ENCODE data around the gene LMNA.
"Not testable (repeated sequence)": the region's sequence is repeated elsewhere in the genome, so short reads cannot be mapped to it uniquely, and the experiment has no call there.

LMNA gene

DNA sequence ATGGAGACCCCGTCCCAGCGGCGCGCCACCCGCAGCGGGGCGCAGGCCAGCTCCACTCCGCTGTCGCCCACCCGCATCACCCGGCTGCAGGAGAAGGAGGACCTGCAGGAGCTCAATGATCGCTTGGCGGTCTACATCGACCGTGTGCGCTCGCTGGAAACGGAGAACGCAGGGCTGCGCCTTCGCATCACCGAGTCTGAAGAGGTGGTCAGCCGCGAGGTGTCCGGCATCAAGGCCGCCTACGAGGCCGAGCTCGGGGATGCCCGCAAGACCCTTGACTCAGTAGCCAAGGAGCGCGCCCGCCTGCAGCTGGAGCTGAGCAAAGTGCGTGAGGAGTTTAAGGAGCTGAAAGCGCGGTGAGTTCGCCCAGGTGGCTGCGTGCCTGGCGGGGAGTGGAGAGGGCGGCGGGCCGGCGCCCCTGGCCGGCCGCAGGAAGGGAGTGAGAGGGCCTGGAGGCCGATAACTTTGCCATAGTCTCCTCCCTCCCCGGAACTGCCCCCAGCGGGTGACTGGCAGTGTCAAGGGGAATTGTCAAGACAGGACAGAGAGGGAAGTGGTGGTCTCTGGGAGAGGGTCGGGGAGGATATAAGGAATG, 505 bp downstream of the LMNA start:
- H3K4me3 ChIP-seq (replicated peaks; ENCODE audit: insufficient read depth, low read length) = peak overlapping the region; percentile 66
- no peaks in the 10 kb centered on the region for H3K27me3 ChIP-seq (ENCODE audit: insufficient read depth, poor library complexity, severe bottlenecking)
- TF ChIP-seq POLR2AphosphoS5 (IDR thresholded peaks at IDR 0.05; ENCODE audit: low read depth) = 0 out of 2 replicates have a peak, but pooled peaks have one; percentile 33
- TF ChIP-seq SPI1 (IDR thresholded peaks at IDR 0.05; ENCODE audit: borderline replicate concordance, low read depth) = no peak
- no peak for DNase-seq (ENCODE audit: low read depth in 1 of 2, low spot score in 1 of 2)
- H3K27ac ChIP-seq (replicated peaks) = peak overlapping the region; percentile 63

DNA sequence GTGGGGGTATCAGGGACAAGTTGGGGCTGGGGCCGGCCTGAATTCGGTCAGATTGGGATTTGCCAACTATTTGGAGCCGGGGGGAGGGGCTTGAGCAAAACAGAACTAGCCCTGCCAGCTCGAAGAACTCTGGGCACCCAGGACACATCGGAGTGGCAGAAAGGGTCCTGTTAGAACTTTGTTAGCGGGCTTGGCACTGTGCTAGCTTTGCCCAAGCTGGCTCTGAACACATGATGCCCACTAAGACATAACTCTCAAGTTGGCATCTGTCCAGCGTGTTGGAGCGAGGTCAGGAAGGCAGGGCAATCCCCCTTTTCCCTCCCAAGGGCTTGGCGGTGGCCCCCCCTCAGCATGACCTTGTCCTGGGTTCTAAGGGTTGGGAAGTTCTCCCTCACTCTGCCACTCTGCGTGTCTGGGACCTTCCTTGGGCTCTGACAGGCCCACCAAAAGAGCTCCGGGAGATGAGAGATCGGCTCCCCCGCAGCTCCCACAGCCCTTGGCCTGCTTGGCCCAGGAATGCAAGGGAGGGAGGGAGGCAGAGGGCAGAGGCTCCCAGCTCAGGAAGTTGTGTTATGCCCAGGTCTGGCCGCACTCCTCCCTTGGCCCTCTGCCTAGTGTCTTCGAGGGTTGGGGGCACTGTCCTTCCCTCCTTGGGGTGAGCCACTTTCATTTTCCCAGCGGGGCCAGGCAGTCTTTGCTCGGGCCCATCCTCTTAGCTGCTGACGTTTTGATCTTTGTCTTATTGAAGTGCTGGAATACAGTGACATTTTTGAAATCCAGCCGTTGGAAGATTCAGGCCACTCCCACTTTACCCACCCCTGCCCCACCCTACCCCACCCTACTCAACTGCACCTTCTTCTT, 1.2 kb downstream of the LMNA start:
- peak overlapping the region; percentile 63 for H3K27ac ChIP-seq (replicated peaks)
- H3K4me3 ChIP-seq (replicated peaks; ENCODE audit: insufficient read depth, low read length) = peak overlapping the region; percentile 66
- no peaks in the 10 kb centered on the region for H3K27me3 ChIP-seq (ENCODE audit: insufficient read depth, poor library complexity, severe bottlenecking)
- DNase-seq (ENCODE audit: low read depth in 1 of 2, low spot score in 1 of 2) = no peak
- no peak for TF ChIP-seq REST (IDR thresholded peaks at IDR 0.05; ENCODE audit: insufficient replicate concordance, low read depth)

DNA sequence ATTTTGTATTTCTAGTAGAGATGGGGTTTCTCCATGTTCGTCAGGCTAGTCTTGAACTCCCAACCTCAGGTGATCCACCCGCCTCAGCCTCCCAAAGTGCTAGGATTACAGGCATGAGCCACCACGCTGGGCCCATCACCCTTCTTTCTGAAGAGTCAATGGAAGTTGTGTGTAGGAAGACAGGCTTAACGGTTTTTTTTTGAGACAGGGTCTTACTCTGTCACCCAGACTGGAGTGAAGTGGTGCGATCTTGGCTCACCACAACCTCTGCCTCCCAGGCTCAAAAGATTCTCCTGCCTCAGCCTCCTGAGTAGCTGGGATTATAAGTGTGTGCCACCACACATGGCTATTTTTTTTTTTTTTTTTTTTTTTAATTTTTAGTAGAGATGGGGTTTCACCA, 2.2 kb downstream of the LMNA start:
- DNase-seq (ENCODE audit: low read depth in 1 of 2, low spot score in 1 of 2); H3K27me3 ChIP-seq (ENCODE audit: insufficient read depth, poor library complexity, severe bottlenecking); H3K27ac ChIP-seq (replicated peaks): not testable (repeated sequence)
- peak overlapping the region; percentile 66 for H3K4me3 ChIP-seq (replicated peaks; ENCODE audit: insufficient read depth, low read length)

DNA sequence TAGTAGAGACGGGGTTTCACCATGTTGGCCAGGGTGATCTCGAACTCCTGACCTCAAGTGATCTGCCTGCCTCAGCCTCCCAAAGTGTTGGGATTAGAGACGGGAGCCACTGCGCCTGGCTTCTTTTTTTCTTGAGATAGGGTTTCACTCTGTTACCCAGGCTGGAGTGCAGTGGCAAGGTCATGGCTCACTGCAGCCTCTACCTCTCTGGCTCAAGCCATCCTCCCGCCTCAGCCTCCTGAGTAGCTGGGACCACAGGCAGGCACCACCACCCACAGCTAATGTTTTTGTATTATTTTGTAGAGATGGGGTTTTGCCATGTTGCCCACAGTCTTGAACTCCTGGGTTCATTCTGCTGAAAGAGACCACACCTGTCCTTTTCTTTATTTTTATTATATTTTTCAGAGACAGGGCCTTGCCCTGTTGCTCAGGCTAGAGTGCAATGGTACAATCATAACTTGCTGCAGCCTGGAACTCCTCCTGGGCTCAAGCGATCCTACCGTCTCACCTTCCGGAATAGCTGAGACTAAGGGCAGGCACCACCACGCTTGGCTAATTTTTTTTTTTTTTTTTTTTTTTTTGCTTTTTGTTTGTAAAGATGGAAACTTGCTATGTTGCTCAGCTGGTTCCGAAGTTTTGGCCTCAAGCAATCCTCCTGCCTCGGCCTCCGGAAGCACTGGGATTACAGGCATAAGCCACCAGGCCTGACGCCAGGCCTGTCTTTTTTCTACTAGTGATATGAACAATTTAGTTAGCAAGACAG, 3.1 kb downstream of the LMNA start:
- Histone ChIP-seq H3K4me3 (replicated peaks; ENCODE audit: insufficient read depth, low read length) (no peak overlapping the region), H3K27ac (replicated peaks) (no peak overlapping the region), H3K27me3 (ENCODE audit: insufficient read depth, poor library complexity, severe bottlenecking) (no peaks in the 10 kb centered on the region)
- DNase-seq (ENCODE audit: low read depth in 1 of 2, low spot score in 1 of 2) = no peak
- TF ChIP-seq POLR2AphosphoS5 (IDR thresholded peaks at IDR 0.05; ENCODE audit: low read depth) = no peak
- no peak for TF ChIP-seq GABPA (IDR thresholded peaks at IDR 0.05; ENCODE audit: low read depth)
- no peak for TF ChIP-seq SPI1 (IDR thresholded peaks at IDR 0.05; ENCODE audit: borderline replicate concordance, low read depth)
- TF ChIP-seq CTCF (IDR thresholded peaks at IDR 0.05; ENCODE audit: insufficient read depth, low read length) = no peak
- no peak for TF ChIP-seq REST (IDR thresholded peaks at IDR 0.05; ENCODE audit: insufficient replicate concordance, low read depth)

- no peak for DNase-seq (ENCODE audit: low read depth in 1 of 2, low spot score in 1 of 2)
- Histone ChIP-seq H3K27me3 (ENCODE audit: insufficient read depth, poor library complexity, severe bottlenecking) (no peaks in the 10 kb centered on the region), H3K4me3 (replicated peaks; ENCODE audit: insufficient read depth, low read length) (no peak overlapping the region), H3K27ac (replicated peaks) (no peak overlapping the region)
- no peak for TF ChIP-seq SPI1 (IDR thresholded peaks at IDR 0.05; ENCODE audit: borderline replicate concordance, low read depth)
- TF ChIP-seq POLR2AphosphoS5 (IDR thresholded peaks at IDR 0.05; ENCODE audit: low read depth) = no peak
- no peak for TF ChIP-seq GABPA (IDR thresholded peaks at IDR 0.05; ENCODE audit: low read depth)
- TF ChIP-seq CTCF (IDR thresholded peaks at IDR 0.05; ENCODE audit: insufficient read depth, low read length) = no peak
- TF ChIP-seq REST (IDR thresholded peaks at IDR 0.05; ENCODE audit: insufficient replicate concordance, low read depth) = no peak
Measured at GRCh38 chr1:156118177-156118868, 3.8 kb downstream of the LMNA start.
